SJSA1 (cell line): Measurements from ENCODE around the gene CMBL. TPM values are rescaled to one million over a fixed set of nuclear protein-coding genes. Genes with fewer than 3 reads are reported as not detected.

ENCODE experiments used
- DNase-seq, 2 experiments: peaks; one replicate each; pipeline ENCODE4 v3.0.0-alpha.2; 2015 to 2020; ENCODE audit warnings: low spot score in 2 of 2, low read depth in 1 of 2
- H3K27ac ChIP-seq: fragments of 250-450 bp; sonication (Bioruptor Pico); 2 replicates; pipeline ENCODE4 v1.5.1; 2020; ENCODE audit warnings: mild to moderate bottlenecking, moderate library complexity
- H3K27me3 ChIP-seq: fragments of 250-450 bp; sonication (Bioruptor Pico); replicated peaks from 2 replicates; pipeline ENCODE4 v1.5.1; 2020; ENCODE audit warnings: mild to moderate bottlenecking, moderate library complexity
- H3K36me3 ChIP-seq: fragments of 250-450 bp; sonication (Bioruptor Pico); 2 replicates; pipeline ENCODE4 v1.5.1; 2020; ENCODE audit warnings: mild to moderate bottlenecking
- H3K4me1 ChIP-seq: fragments of 250-450 bp; sonication (Bioruptor Pico); replicated peaks from 2 replicates; pipeline ENCODE4 v1.6.1; 2021; ENCODE audit warnings: mild to moderate bottlenecking
- H3K4me3 ChIP-seq: fragments of 250-450 bp; sonication (Bioruptor Pico); 2 replicates; pipeline ENCODE4 v1.5.1; 2020; ENCODE audit warnings: mild to moderate bottlenecking
- H3K9me3 ChIP-seq: fragments of 250-450 bp; sonication (Bioruptor Pico); replicated peaks from 2 replicates; pipeline ENCODE4 v1.5.1; 2020; ENCODE audit warnings: mild to moderate bottlenecking
- total RNA-seq: library from RNA; depleted of rRNA; stranded (reverse); fragments of >200 nt; shearing (Covaris generic); gene quantifications from 2 replicates; pipeline ENCODE4 v1.2.3, GENCODE V29; 2014

The CMBL gene
- total RNA-seq, 1 experiment from 2014 or later = 1.4 TPM

GRCh38 chr5:10339058-10339811 is 31.5 kb upstream of the CMBL start:
- no peaks in the 10 kb centered on the region for H3K27me3 ChIP-seq
- H3K9me3 ChIP-seq = no peaks in the 10 kb centered on the region
- DNase-seq = peak in 1 of 2 experiments; percentile 38
- H3K27ac ChIP-seq = no peak overlapping the region
- H3K36me3 ChIP-seq = no peaks in the 10 kb centered on the region
- H3K4me3 ChIP-seq = no peak overlapping the region
- H3K4me1 ChIP-seq = peaks cover 9% of the 10 kb centered on the region

GRCh38 chr5:10338686-10339057 is 31.0 kb upstream of the CMBL start:
- Histone ChIP-seq H3K9me3 (no peaks in the 10 kb centered on the region), H3K36me3 (no peaks in the 10 kb centered on the region), H3K27ac (no peak overlapping the region), H3K4me1 (peaks cover 9% of the 10 kb centered on the region), H3K27me3 (no peaks in the 10 kb centered on the region), H3K4me3 (no peak overlapping the region)
- DNase-seq = no peak

- Histone ChIP-seq H3K27ac (no peak overlapping the region), H3K36me3 (no peaks in the 10 kb centered on the region), H3K4me3 (no peak overlapping the region), H3K4me1 (peaks cover 15% of the 10 kb centered on the region), H3K27me3 (no peaks in the 10 kb centered on the region), H3K9me3 (no peaks in the 10 kb centered on the region)
- DNase-seq = peak in 1 of 2 experiments; percentile 34
These were observed 30.3 kb upstream of the CMBL start for GRCh38 chr5:10337986-10338385.

GRCh38 chr5:10337107-10337506 is 29.4 kb upstream of the CMBL start:
- Histone ChIP-seq H3K27ac (no peak overlapping the region), H3K4me1 (peaks cover 15% of the 10 kb centered on the region)
- no peak for DNase-seq

GRCh38 chr5:10335711-10336470 is 28.2 kb upstream of the CMBL start:
- no peaks in the 10 kb centered on the region for H3K9me3 ChIP-seq
- peaks cover 15% of the 10 kb centered on the region for H3K4me1 ChIP-seq
- no peak overlapping the region for H3K4me3 ChIP-seq
- peak in 1 of 2 experiments; percentile 37 for DNase-seq
- no peak overlapping the region for H3K27ac ChIP-seq
- no peaks in the 10 kb centered on the region for H3K27me3 ChIP-seq
- no peaks in the 10 kb centered on the region for H3K36me3 ChIP-seq

More at GRCh38 chr5:10337107-10337506, 29.4 kb upstream of the CMBL start:
- H3K27me3 ChIP-seq = no peaks in the 10 kb centered on the region
- H3K9me3 ChIP-seq = no peaks in the 10 kb centered on the region
- H3K36me3 ChIP-seq = no peaks in the 10 kb centered on the region
- no peak overlapping the region for H3K4me3 ChIP-seq

- Histone ChIP-seq H3K4me1 (peaks cover 14% of the 10 kb centered on the region), H3K27ac (no peak overlapping the region), H3K27me3 (no peaks in the 10 kb centered on the region), H3K36me3 (no peaks in the 10 kb centered on the region), H3K9me3 (no peaks in the 10 kb centered on the region), H3K4me3 (no peak overlapping the region)
- DNase-seq = peak in 1 of 2 experiments; percentile 28
These were observed 27.1 kb upstream of the CMBL start for GRCh38 chr5:10334831-10335230.

DNA sequence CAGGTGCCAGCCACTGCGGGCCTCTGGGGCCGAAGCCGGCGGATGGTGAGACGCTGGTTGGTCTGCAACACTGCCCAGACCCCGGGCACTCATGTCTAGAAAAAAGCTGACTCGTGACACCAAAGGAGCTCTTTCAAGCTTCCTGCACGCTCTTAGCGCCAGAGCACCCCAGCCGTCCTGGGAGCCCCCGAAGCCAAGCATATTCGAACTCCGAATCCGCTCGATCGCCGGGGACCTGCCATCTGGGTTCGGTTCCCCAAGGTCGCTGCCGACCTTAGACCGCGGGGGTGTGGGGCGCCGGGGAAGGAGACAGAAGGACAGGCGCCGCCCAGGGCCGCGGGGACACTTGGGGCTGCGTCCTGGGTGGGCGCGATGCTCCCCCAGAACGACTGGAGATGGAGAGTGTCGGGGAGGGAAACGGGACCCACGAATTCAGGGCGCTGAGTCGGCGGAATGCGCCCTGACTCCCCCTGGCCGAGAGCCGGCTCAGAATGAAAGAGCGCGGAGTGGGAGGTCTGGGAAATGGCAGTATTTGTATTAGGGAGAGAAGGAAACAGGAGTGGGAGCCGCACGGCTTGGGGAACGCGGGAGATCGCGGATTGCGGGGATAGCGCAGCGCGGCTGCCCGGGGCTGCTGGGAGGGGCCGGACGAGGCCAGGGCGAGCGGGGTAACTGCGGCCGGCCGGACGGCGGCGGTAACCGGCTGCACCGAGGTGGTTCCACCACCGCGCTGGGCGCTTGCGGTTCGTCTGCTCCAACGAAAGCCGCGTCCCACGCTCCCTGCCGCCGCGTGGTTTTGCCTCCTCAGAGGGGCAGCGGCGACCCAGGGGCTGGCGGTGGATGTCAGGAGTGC is 25.7 kb upstream of the CMBL start:
- Histone ChIP-seq H3K36me3 (no peaks in the 10 kb centered on the region), H3K27ac (no peak overlapping the region), H3K9me3 (no peaks in the 10 kb centered on the region), H3K4me3 (peak overlapping the region; percentile 44), H3K4me1 (peaks cover 9% of the 10 kb centered on the region), H3K27me3 (no peaks in the 10 kb centered on the region; the same call in 1 of the 2 replicates)
- peak; percentile 42 to 59 for DNase-seq

DNA sequence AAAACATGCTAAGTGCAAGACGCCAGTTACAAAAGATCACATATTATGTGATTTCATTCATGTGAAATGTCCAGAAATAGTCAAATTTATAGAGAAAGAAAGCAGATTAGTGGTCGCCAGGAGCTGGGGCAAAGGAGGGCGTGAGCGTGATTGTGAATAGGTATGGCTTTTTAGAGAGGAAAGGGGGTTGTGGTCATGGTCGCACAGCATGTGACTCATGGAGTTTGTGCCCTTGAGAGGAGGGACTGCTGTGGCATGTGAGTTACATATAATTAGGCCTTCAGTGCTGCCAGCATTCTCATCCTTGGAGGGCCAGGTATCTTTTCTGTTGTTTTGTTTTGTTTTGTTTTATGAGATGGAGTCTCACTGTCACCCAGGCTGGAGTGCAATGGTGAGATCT is 24.6 kb upstream of the CMBL start:
- Histone ChIP-seq H3K9me3 (no peaks in the 10 kb centered on the region), H3K27ac (no peak overlapping the region), H3K4me1 (peaks cover 9% of the 10 kb centered on the region), H3K27me3 (no peaks in the 10 kb centered on the region; the same call in 1 of the 2 replicates), H3K36me3 (no peaks in the 10 kb centered on the region), H3K4me3 (no peak overlapping the region)
- DNase-seq = no peak

DNA sequence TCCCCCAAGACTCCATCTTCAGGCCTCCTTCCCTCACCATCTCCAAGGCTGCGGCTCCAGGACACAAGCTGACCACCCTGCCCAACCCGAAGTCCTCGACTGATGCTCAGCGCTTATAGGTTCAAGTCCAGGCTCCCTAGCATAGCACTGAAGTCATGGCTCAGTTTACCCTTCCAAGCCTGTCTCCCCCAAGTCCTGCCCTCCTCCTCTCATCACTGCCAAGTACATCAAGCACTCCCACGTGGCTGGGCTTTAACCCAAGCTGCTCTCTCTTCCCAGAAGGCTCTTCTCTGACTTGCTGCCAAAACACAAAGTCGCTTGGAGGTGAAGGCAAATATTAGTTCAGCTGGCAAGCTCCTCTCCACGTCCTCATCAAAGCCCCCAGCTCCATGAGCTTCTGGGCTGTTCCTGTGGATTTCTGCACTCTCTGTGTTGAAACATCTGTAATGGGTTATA is 23.7 kb upstream of the CMBL start:
- no peaks in the 10 kb centered on the region for H3K36me3 ChIP-seq
- H3K9me3 ChIP-seq = no peaks in the 10 kb centered on the region
- no peak overlapping the region for H3K27ac ChIP-seq
- no peaks in the 10 kb centered on the region; the same call in 1 of the 2 replicates for H3K27me3 ChIP-seq
- H3K4me1 ChIP-seq = peaks cover 9% of the 10 kb centered on the region
- no peak overlapping the region for H3K4me3 ChIP-seq
- peak in 1 of 2 experiments; percentile 34 for DNase-seq

- Histone ChIP-seq H3K36me3 (no peaks in the 10 kb centered on the region), H3K27me3 (no peaks in the 10 kb centered on the region; the same call in 1 of the 2 replicates), H3K9me3 (no peaks in the 10 kb centered on the region), H3K4me1 (peaks cover 9% of the 10 kb centered on the region), H3K27ac (no peak overlapping the region), H3K4me3 (no peak overlapping the region)
- peak in 1 of 2 experiments; percentile 37 for DNase-seq
These were observed 23.0 kb upstream of the CMBL start for GRCh38 chr5:10330511-10331230.

DNA sequence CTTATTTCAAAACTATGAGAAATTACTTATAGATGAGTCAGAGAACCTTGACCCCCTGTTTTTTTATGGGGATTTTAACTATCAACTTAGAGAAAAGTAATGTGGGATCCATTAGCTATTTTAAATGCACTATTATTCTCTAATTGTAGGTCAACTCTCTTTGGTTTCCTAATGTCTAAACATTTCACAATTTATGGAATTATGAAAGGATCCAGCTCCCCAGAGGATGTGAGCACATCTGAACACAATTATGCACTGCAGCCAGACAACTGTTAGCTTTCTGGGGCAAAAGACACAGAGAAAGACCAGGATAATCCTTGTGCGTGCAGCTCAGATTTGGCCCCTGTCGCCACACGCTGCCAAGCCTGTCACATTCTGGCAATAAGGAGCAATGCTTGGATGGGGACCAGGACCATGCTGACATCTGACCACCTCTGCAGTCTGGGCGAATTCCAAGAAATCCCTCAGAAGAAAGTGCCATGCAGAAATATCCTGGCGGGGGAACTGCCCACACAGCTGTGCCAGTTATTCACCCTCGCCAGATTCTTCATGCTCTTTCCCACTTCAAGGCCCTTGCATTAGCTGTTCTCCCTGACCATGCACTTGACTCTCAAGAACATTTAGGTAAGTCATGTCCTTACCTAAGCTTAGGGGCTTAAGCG is 22.2 kb upstream of the CMBL start:
- no peaks in the 10 kb centered on the region; the same call in 1 of the 2 replicates for H3K27me3 ChIP-seq
- no peak overlapping the region for H3K27ac ChIP-seq
- H3K4me3 ChIP-seq = no peak overlapping the region
- no peaks in the 10 kb centered on the region for H3K9me3 ChIP-seq
- peak in 1 of 2 experiments; percentile 32 for DNase-seq
- H3K4me1 ChIP-seq = peaks cover 9% of the 10 kb centered on the region
- no peaks in the 10 kb centered on the region for H3K36me3 ChIP-seq

GRCh38 chr5:10329446-10329819 is 21.7 kb upstream of the CMBL start:
- Histone ChIP-seq H3K36me3 (no peaks in the 10 kb centered on the region), H3K27me3 (no peaks in the 10 kb centered on the region; the same call in 1 of the 2 replicates), H3K27ac (no peak overlapping the region), H3K4me3 (no peak overlapping the region), H3K4me1 (peaks cover 9% of the 10 kb centered on the region), H3K9me3 (no peaks in the 10 kb centered on the region)
- peak in 1 of 2 experiments; percentile 23 for DNase-seq
